ENCODE data around the gene GNG8.

Gene GNG8

DNA sequence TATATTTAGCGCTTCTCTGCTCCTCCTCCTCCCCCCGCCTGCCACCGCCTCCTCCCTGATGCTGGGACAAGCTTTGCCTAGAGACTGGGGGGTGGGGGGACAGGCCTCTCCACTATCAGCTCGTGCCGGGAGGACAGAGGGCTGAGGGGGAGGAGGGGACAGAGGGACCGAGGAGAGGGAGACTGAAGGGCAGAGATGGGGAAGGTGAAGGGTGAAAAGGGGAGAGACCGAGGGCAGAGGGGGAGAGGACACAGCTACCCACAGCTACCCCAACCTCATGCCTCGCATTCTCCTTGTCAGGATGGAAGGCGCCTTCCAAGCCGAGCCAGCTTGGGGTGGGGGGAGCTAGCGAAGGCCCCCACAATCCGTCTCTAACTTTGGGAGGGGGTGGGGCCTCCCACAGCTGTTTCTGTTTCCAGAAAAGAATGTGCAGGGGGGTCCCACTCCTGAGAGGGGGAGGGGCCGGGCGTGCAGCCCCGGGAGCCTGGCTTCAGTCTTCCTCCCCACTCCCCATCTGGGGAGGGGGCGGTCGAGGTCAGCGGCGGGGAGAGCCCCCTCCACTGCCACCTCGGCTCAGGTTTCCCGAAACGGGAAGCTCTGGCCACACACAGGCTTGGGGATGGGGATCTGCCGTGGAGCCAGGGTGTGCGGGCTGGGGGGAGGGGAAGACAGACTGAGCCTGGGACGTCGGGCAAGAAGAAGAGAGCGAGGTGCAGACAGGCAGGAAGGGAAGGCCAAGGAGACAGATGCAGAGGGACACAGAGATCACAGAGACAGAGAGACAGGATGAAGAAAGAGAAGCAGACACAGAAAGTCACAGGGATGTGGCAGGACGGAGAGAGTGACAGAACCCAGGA lies 23.4 kb upstream of the GNG8 start (continued):
- TF ChIP-seq, protein P1, sequence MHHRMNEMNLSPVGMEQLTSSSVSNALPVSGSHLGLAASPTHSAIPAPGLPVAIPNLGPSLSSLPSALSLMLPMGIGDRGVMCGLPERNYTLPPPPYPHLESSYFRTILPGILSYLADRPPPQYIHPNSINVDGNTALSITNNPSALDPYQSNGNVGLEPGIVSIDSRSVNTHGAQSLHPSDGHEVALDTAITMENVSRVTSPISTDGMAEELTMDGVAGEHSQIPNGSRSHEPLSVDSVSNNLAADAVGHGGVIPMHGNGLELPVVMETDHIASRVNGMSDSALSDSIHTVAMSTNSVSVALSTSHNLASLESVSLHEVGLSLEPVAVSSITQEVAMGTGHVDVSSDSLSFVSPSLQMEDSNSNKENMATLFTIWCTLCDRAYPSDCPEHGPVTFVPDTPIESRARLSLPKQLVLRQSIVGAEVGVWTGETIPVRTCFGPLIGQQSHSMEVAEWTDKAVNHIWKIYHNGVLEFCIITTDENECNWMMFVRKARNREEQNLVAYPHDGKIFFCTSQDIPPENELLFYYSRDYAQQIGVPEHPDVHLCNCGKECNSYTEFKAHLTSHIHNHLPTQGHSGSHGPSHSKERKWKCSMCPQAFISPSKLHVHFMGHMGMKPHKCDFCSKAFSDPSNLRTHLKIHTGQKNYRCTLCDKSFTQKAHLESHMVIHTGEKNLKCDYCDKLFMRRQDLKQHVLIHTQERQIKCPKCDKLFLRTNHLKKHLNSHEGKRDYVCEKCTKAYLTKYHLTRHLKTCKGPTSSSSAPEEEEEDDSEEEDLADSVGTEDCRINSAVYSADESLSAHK (tag by site-specific recombination; IDR thresholded peaks at IDR 0.05), result no peak
- TF ChIP-seq ZNF529 (tag by site-specific recombination; IDR thresholded peaks at IDR 0.05; ENCODE audit: insufficient replicate concordance), result no peak
- TF ChIP-seq, protein P2, sequence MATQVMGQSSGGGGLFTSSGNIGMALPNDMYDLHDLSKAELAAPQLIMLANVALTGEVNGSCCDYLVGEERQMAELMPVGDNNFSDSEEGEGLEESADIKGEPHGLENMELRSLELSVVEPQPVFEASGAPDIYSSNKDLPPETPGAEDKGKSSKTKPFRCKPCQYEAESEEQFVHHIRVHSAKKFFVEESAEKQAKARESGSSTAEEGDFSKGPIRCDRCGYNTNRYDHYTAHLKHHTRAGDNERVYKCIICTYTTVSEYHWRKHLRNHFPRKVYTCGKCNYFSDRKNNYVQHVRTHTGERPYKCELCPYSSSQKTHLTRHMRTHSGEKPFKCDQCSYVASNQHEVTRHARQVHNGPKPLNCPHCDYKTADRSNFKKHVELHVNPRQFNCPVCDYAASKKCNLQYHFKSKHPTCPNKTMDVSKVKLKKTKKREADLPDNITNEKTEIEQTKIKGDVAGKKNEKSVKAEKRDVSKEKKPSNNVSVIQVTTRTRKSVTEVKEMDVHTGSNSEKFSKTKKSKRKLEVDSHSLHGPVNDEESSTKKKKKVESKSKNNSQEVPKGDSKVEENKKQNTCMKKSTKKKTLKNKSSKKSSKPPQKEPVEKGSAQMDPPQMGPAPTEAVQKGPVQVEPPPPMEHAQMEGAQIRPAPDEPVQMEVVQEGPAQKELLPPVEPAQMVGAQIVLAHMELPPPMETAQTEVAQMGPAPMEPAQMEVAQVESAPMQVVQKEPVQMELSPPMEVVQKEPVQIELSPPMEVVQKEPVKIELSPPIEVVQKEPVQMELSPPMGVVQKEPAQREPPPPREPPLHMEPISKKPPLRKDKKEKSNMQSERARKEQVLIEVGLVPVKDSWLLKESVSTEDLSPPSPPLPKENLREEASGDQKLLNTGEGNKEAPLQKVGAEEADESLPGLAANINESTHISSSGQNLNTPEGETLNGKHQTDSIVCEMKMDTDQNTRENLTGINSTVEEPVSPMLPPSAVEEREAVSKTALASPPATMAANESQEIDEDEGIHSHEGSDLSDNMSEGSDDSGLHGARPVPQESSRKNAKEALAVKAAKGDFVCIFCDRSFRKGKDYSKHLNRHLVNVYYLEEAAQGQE (tag by site-specific recombination; IDR thresholded peaks at IDR 0.05), result no peak
- no peak for TF ChIP-seq ZSCAN30 (tag by site-specific recombination; IDR thresholded peaks at IDR 0.05)
- no peak for TF ChIP-seq ZNF354C (tag by site-specific recombination; IDR thresholded peaks at IDR 0.05; ENCODE audit: borderline replicate concordance, low read depth)
- TF ChIP-seq, protein P3, sequence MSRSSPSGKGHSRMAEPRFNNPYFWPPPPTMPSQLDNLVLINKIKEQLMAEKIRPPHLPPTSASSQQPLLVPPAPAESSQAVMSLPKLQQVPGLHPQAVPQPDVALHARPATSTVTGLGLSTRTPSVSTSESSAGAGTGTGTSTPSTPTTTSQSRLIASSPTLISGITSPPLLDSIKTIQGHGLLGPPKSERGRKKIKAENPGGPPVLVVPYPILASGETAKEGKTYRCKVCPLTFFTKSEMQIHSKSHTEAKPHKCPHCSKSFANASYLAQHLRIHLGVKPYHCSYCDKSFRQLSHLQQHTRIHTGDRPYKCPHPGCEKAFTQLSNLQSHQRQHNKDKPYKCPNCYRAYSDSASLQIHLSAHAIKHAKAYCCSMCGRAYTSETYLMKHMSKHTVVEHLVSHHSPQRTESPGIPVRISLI (tag by site-specific recombination; IDR thresholded peaks at IDR 0.05), result no peak
- no peak for TF ChIP-seq ZNF121 (tag by site-specific recombination; IDR thresholded peaks at IDR 0.05)
- TF ChIP-seq, protein P4, sequence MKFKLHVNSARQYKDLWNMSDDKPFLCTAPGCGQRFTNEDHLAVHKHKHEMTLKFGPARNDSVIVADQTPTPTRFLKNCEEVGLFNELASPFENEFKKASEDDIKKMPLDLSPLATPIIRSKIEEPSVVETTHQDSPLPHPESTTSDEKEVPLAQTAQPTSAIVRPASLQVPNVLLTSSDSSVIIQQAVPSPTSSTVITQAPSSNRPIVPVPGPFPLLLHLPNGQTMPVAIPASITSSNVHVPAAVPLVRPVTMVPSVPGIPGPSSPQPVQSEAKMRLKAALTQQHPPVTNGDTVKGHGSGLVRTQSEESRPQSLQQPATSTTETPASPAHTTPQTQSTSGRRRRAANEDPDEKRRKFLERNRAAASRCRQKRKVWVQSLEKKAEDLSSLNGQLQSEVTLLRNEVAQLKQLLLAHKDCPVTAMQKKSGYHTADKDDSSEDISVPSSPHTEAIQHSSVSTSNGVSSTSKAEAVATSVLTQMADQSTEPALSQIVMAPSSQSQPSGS (tag by site-specific recombination; IDR thresholded peaks at IDR 0.05; ENCODE audit: low read depth), result no peak
- TF ChIP-seq, protein P5, sequence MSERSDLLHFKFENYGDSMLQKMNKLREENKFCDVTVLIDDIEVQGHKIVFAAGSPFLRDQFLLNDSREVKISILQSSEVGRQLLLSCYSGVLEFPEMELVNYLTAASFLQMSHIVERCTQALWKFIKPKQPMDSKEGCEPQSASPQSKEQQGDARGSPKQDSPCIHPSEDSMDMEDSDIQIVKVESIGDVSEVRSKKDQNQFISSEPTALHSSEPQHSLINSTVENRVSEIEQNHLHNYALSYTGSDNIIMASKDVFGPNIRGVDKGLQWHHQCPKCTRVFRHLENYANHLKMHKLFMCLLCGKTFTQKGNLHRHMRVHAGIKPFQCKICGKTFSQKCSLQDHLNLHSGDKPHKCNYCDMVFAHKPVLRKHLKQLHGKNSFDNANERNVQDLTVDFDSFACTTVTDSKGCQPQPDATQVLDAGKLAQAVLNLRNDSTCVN (tag by site-specific recombination; optimal IDR thresholded peaks at IDR 0.05), result no peak
- TF ChIP-seq KLF9 (tag by site-specific recombination; IDR thresholded peaks at IDR 0.05; ENCODE audit: low read depth), result 0 out of 2 replicates have a peak, but pooled peaks have one; percentile 20
- TF ChIP-seq ZNF549 (tag by site-specific recombination; IDR thresholded peaks at IDR 0.05), result no peak
- TF ChIP-seq ZNF521 (tag by site-specific recombination; IDR thresholded peaks at IDR 0.05), result no peak
- TF ChIP-seq ZNF776 (tag by site-specific recombination; IDR thresholded peaks at IDR 0.05; ENCODE audit: borderline replicate concordance), result no peak
- no peak for TF ChIP-seq ZNF146 (tag by site-specific recombination; IDR thresholded peaks at IDR 0.05)
- TF ChIP-seq ZNF155 (tag by site-specific recombination; IDR thresholded peaks at IDR 0.05), result no peak
- TF ChIP-seq ZNF302 (tag by site-specific recombination; IDR thresholded peaks at IDR 0.05; ENCODE audit: low read depth), result no peak
- TF ChIP-seq, protein P6, sequence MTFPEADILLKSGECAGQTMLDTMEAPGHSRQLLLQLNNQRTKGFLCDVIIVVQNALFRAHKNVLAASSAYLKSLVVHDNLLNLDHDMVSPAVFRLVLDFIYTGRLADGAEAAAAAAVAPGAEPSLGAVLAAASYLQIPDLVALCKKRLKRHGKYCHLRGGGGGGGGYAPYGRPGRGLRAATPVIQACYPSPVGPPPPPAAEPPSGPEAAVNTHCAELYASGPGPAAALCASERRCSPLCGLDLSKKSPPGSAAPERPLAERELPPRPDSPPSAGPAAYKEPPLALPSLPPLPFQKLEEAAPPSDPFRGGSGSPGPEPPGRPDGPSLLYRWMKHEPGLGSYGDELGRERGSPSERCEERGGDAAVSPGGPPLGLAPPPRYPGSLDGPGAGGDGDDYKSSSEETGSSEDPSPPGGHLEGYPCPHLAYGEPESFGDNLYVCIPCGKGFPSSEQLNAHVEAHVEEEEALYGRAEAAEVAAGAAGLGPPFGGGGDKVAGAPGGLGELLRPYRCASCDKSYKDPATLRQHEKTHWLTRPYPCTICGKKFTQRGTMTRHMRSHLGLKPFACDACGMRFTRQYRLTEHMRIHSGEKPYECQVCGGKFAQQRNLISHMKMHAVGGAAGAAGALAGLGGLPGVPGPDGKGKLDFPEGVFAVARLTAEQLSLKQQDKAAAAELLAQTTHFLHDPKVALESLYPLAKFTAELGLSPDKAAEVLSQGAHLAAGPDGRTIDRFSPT (tag by site-specific recombination; IDR thresholded peaks at IDR 0.05), result no peak
- no peak for TF ChIP-seq ZNF16 (tag by site-specific recombination; IDR thresholded peaks at IDR 0.05; ENCODE audit: low read depth)
- 0 out of 2 replicates have a peak, but pooled peaks have one; percentile 19 for TF ChIP-seq ZXDB (tag by site-specific recombination; IDR thresholded peaks at IDR 0.05)
- TF ChIP-seq, protein P7, sequence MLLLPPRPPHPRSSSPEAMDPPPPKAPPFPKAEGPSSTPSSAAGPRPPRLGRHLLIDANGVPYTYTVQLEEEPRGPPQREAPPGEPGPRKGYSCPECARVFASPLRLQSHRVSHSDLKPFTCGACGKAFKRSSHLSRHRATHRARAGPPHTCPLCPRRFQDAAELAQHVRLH (tag by site-specific recombination; IDR thresholded peaks at IDR 0.05), result no peak
- no peak for TF ChIP-seq ZNF837 (tag by site-specific recombination; IDR thresholded peaks at IDR 0.05)
- no peak for TF ChIP-seq ZNF174 (tag by site-specific recombination; IDR thresholded peaks at IDR 0.05)
- no peak for TF ChIP-seq YY1 (tag by site-specific recombination; IDR thresholded peaks at IDR 0.05)
- no peak for TF ChIP-seq ZNF785 (tag by site-specific recombination; IDR thresholded peaks at IDR 0.05)
- no peak for TF ChIP-seq KLF7 (tag by site-specific recombination; IDR thresholded peaks at IDR 0.05; ENCODE audit: borderline replicate concordance)

All from HEK293 (cell line).